ENCODE data around the gene P3H3.
A peak's percentile ranks its signal among the peaks of the same experiment; 100 is the strongest.
"Not testable (repeated sequence)": the region's sequence is repeated elsewhere in the genome, so short reads cannot be mapped to it uniquely, and the experiment has no call there.

Gene P3H3

DNA sequence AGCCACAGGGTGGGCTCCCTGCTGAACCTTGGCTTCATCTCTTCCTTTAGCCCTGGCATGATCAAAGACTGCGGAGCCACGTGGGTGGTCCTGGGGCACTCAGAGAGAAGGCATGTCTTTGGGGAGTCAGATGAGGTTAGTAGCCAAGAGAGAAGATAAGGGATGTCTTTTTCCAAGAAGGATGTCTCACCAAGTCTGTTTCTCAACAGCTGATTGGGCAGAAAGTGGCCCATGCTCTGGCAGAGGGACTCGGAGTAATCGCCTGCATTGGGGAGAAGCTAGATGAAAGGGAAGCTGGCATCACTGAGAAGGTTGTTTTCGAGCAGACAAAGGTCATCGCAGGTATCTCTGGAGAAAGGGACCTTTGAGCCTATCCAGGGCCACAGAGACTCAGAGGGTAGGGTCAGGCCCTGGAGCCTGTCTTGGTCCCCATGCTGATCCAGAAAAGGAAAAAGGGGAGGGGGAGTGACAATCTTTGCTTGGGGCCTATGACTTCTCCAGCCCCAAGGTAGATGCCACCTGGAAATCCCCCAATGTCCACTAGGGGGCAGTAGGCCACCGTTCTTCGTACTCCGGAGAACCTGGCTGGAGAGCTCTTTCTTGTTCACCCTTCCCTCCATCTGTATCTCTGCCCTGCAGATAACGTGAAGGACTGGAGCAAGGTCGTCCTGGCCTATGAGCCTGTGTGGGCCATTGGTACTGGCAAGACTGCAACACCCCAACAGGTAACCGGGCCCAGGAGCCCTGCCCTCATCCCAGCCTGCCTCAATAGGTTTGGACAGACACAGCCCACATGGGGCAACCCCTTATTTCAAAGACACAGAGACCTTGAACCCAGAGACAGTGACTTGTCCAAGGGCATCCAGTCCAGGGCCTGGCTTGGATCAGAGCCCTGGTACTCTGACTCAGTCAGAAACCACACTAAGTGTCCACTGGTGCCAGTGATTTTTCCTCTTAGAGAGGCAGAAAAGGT lies 41.1 kb downstream of the P3H3 start:
- DNase-seq = peak; percentile 68

GRCh38 chr12:6870304-6870703 lies 42.1 kb downstream of the P3H3 start:
- not testable (repeated sequence) for DNase-seq

DNA sequence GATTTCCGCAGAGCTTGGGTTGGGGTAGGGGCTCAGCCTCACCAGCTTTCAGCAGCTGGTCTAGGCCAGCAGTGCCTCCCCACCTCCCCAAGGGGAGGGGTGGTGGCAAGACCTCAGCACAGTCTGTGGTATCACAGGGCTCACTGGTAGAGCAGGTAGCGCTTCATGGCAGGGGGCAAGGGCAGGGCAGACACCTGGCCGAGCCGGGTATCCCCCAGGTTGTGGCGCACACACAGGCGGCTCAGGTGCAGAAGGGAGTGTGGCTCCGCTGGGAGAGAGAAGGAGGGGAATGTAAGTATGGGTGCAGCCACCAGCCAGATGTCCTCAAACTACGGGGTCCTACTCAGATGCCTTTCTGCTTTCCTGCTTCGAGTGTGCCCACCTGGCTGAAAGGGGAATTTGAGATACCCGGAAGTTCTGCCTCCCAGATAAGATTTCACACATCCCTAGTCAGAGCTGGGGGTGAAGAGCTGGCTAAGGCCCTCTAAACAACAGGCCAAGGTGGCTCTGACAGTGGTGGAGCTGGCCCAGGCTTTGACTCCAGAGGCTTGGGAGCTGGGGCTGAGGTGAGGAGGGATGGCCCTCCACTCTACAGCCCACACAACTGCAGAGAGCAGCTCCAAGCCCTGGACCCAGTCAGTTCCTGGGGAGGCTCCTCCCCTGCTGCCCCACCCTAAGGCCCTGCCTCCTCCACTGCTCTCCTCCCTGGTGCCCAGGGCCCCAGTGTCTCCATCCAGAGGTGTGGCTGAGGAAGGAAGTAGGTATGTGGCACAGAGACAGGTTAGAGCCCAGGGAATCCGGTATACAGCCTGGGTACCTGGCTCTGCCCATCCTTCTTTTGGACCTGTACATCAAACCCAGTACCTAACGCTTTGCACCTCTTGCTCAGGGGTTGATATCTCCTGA lies 43.1 kb downstream of the P3H3 start:
- DNase-seq = peak; percentile 29

DNA sequence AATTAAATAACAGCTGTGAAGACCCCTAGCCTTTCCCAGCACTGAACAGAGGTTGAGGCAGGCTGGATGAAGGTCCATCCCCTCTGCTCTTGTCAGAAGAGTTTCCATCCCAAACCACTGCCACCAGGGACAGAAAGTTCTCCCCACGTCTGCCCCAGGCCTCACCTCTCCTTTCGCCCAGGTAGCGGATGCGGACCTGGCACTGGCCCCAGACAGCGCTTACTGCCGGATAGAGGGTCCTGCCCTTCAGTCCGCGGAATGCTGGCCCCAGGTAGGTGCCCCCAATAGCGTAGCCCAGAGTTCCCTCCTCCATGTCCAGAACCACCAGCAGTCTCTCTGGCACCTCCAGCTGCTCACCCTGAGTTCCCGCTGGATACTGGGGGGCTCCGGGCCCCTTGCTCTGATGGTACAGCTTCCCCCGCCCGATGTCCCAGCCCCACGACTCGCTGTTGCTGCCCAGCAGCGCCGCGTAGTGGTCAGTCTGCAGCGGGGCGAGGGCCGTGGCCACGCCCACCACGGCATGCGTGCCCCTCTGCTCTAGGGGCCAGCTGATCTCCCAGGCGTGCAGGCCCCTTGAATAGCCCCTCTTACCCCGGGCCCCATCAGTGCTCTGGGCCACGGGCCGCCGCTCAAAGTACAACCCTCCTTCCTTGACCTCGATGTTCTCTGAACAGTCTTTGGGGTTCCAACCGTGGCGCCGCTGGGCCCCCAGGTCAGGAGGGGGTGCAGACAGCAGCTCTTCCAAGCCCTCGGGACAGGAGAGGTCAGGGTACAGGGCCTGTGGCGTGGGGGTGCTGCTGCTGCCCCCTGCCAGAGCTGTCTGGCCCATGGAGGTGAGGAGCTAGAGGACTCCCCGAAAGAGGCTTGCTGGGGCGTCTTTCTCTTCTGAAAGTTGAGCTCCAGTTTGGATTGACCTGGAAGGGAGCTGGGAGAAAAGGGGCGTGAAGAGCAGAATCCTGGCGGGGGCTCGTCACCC lies 44.2 kb downstream of the P3H3 start:
- peak; percentile 74 for DNase-seq

GRCh38 chr12:6873094-6874014 lies 45.1 kb downstream of the P3H3 start, which contains the start of gene SPSB2:
Gene SPSB2 (minus strand): TSS chr12:6873303. CDS start chr12:6872901, 402 bp downstream.
- DNase-seq = peak; percentile 94

GRCh38 chr12:6874015-6874368 lies 45.8 kb downstream of the P3H3 start:
- DNase-seq = not testable (repeated sequence)

GRCh38 chr12:6879824-6880223 lies 51.6 kb downstream of the P3H3 start:
- not testable (repeated sequence) for DNase-seq

GRCh38 chr12:6883252-6883651 lies 55.0 kb downstream of the P3H3 start:
- DNase-seq = no peak

DNA sequence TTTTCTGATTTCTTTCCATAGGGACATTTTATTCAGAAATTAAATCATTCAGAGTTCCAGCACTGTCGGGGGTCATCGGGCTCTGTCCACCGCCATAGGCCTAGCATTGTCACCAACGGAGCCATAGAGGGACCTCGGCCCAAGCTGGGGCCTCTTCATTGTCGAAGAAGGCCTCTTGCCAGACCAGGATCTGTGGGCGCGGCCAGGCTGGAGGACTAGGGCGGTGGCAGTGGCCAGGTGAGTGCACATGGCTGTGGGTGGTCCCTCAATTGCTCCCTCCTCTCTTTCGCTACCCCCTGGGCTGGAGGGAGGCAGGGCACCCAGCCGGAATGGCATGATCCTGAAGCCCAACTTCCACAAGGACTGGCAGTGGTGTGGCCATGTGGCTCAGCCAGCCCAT lies 55.5 kb downstream of the P3H3 start:
- DNase-seq = no peak

GRCh38 chr12:6884539-6884938 lies 56.3 kb downstream of the P3H3 start:
- DNase-seq = no peak

- DNase-seq = not testable (repeated sequence)
These were observed 58.2 kb downstream of the P3H3 start for GRCh38 chr12:6886206-6886999.

DNA sequence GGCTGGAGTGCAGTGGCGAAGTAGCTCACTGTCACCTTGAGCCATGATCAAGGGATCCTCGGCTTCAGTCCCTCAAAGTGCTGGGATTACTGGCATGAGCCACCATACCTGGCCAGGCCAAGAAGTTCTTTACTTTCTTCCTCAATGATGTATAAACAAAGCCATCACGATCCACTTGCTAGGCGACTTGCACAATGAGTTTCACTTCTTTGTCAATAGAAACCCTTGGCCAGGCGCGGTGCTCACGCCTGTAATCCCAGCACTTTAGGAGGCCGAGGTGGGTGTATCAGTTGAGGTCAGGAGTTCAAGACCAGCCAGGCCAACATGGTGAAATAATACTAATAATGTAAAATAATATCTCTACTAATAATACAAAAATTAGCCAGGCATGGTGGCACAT lies 59.3 kb downstream of the P3H3 start:
- DNase-seq = no peak

- no peak for DNase-seq
These were observed 60.2 kb downstream of the P3H3 start for GRCh38 chr12:6888360-6888759.

- DNase-seq = not testable (repeated sequence)
These were observed 60.6 kb downstream of the P3H3 start for GRCh38 chr12:6888794-6889193.

Measured in fibroblast of skin of right biceps (primary cell).